Karpas-422 (cell line): ENCODE measurements around the gene ATRNL1. TPM values are rescaled to one million over a fixed set of nuclear protein-coding genes. Genes with fewer than 3 reads are reported as not detected.
"Not testable (repeated sequence)": the region's sequence is repeated elsewhere in the genome, so short reads cannot be mapped to it uniquely, and the experiment has no call there.

Source experiments
- DNase-seq: peaks from one replicate; pipeline ENCODE4 v3.0.0-alpha.2; 2015
- H2AFZ ChIP-seq: fragments of 200-600 bp; sonication (generic); 2 replicates; pipeline ENCODE4 v1.6.1; 2014; ENCODE audit warnings: antibody characterized with exemption, low read length, mixed read lengths
- H3K27ac ChIP-seq: fragments of 200-600 bp; sonication (generic); 2 replicates; pipeline ENCODE4 v1.5.1; 2014; ENCODE audit warnings: mild to moderate bottlenecking, low read length, moderate library complexity
- H3K27me3 ChIP-seq: fragments of 200-600 bp; sonication (generic); 2 replicates; pipeline ENCODE4 v1.6.1; 2014; ENCODE audit warnings: low read length, mixed read lengths
- H3K36me3 ChIP-seq: fragments of 200-600 bp; sonication (generic); 2 replicates; pipeline ENCODE4 v1.6.1; 2014; ENCODE audit warnings: low read length, mixed read lengths; ENCODE audit not compliant: insufficient read depth
- H3K4me1 ChIP-seq: fragments of 200-600 bp; sonication (generic); 2 replicates; pipeline ENCODE4 v1.6.1; 2014; ENCODE audit warnings: mild to moderate bottlenecking, low read length, mixed read lengths
- H3K4me2 ChIP-seq: fragments of 200-600 bp; sonication (generic); 2 replicates; pipeline ENCODE4 v1.6.1; 2014; ENCODE audit warnings: low read length, low read depth, mild to moderate bottlenecking; ENCODE audit not compliant: poor library complexity, severe bottlenecking
- H3K4me3 ChIP-seq: fragments of 200-600 bp; sonication (generic); 2 replicates; pipeline ENCODE4 v1.5.1; 2014; ENCODE audit warnings: mild to moderate bottlenecking, antibody characterized with exemption, low read length, mixed read lengths
- H3K79me2 ChIP-seq: fragments of 200-600 bp; sonication (generic); 2 replicates; pipeline ENCODE4 v1.6.1; 2014; ENCODE audit warnings: mild to moderate bottlenecking, low read length, mixed read lengths
- H3K9ac ChIP-seq: fragments of 200-600 bp; sonication (generic); 2 replicates; pipeline ENCODE4 v1.6.0; 2014; ENCODE audit warnings: low read length
- H3K9me2 ChIP-seq: fragments of 200-600 bp; sonication (generic), shearing (Covaris generic); replicated peaks from 2 replicates; pipeline ENCODE4 v1.6.0; 2014; ENCODE audit warnings: mild to moderate bottlenecking, low read length, moderate library complexity; ENCODE audit not compliant: insufficient read depth
- H3K9me3 ChIP-seq: fragments of 300-700, 200-600 bp; sonication (generic); 2 replicates; pipeline ENCODE4 v1.6.1; 2014; ENCODE audit warnings: low read length, mixed read lengths
- H4K20me1 ChIP-seq: fragments of 200-600 bp; sonication (generic); 2 replicates; pipeline ENCODE4 v1.6.1; 2014; ENCODE audit warnings: mild to moderate bottlenecking, antibody characterized with exemption, low read length, low read depth; ENCODE audit not compliant: insufficient read depth
- total RNA-seq: library from RNA; depleted of rRNA; stranded (reverse); fragments of >200 nt; shearing (Covaris generic); gene quantifications from 2 replicates; pipeline ENCODE4 v1.2.3, GENCODE V29; 2014; ENCODE audit warnings: low replicate concordance

Gene ATRNL1
- total RNA-seq, 1 experiment from 2014 or later, result not detected

DNA sequence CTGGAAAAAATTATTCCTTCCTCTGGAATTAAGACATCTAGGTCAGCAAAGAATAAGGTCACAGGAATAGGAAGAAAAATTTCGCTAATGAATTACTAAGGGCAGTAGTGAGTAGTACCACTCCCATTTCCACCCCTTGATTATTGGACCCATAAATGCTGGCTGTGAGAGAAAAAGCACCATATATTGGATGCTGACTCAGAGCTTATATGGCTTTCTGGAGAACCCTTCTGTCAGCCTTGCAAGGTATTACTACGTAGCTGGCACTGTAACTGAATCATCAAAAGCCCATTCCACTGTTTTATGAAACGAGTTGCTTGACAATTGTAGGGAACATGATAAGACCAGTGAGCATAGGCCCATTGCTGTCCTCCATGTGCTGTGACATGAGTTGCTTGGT, 179.3 kb downstream of the ATRNL1 start:
- no peak overlapping the region for H2AFZ ChIP-seq
- no peaks in the 10 kb centered on the region; the same call in 1 of the 2 replicates for H3K9me3 ChIP-seq
- no peaks in the 10 kb centered on the region for H3K4me1 ChIP-seq
- H3K27me3 ChIP-seq, result no peaks in the 10 kb centered on the region
- H3K36me3 ChIP-seq, result no peaks in the 10 kb centered on the region
- no peak for DNase-seq
- H3K9me2 ChIP-seq, result no peaks in the 10 kb centered on the region
- no peak overlapping the region for H3K4me2 ChIP-seq
- H4K20me1 ChIP-seq, result no peaks in the 10 kb centered on the region
- H3K9ac ChIP-seq, result no peak overlapping the region
- H3K4me3 ChIP-seq, result no peak overlapping the region
- no peaks in the 10 kb centered on the region for H3K79me2 ChIP-seq
- H3K27ac ChIP-seq, result no peak overlapping the region

DNA sequence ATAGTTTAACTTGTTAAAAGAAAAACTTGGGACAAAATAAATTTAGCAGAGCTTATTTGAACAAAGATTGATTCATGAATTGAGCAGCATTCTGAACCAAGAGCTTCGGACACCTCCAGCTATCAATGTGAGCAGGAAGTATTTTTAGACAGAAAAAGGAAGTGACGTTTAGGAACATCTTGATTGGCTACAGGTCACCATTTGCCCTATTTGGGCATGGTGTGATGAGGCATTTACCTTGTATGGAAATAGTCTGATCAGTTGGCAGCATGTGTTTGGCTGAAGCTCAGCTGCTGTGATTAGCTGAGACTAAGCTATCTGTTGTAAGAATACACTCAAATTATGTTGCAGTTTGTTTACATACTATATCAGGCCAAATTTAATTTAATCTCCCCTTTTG, 185.1 kb downstream of the ATRNL1 start:
- H3K9me3 ChIP-seq, result peaks cover 8% of the 10 kb centered on the region
- peaks cover 5% of the 10 kb centered on the region; the same call in 1 of the 2 replicates for H3K4me1 ChIP-seq
- H3K79me2 ChIP-seq, result no peaks in the 10 kb centered on the region
- no peaks in the 10 kb centered on the region for H3K36me3 ChIP-seq
- DNase-seq, result peak; percentile 50
- no peak overlapping the region for H3K9ac ChIP-seq
- H3K4me2 ChIP-seq, result no peak overlapping the region
- no peak overlapping the region for H3K27ac ChIP-seq
- H3K4me3 ChIP-seq, result no peak overlapping the region
- H4K20me1 ChIP-seq, result no peaks in the 10 kb centered on the region
- H3K9me2 ChIP-seq, result no peaks in the 10 kb centered on the region
- no peaks in the 10 kb centered on the region for H3K27me3 ChIP-seq
- H2AFZ ChIP-seq, result peak overlapping the region; percentile 56; the same call in 1 of the 2 replicates

- DNase-seq, result no peak
- H3K4me3 ChIP-seq, result no peak overlapping the region
- no peaks in the 10 kb centered on the region for H3K4me1 ChIP-seq
- no peaks in the 10 kb centered on the region for H3K36me3 ChIP-seq
- no peaks in the 10 kb centered on the region for H4K20me1 ChIP-seq
- no peaks in the 10 kb centered on the region; the same call in 1 of the 2 replicates for H3K9me3 ChIP-seq
- no peaks in the 10 kb centered on the region for H3K27me3 ChIP-seq
- no peaks in the 10 kb centered on the region for H3K79me2 ChIP-seq
- no peak overlapping the region for H3K27ac ChIP-seq
- no peak overlapping the region for H3K9ac ChIP-seq
- no peak overlapping the region for H2AFZ ChIP-seq
- peaks cover 4% of the 10 kb centered on the region; the same call in 1 of the 2 replicates for H3K9me2 ChIP-seq
- no peak overlapping the region for H3K4me2 ChIP-seq
Measured at GRCh38 chr10:115295213-115295805, 202.1 kb downstream of the ATRNL1 start.

DNA sequence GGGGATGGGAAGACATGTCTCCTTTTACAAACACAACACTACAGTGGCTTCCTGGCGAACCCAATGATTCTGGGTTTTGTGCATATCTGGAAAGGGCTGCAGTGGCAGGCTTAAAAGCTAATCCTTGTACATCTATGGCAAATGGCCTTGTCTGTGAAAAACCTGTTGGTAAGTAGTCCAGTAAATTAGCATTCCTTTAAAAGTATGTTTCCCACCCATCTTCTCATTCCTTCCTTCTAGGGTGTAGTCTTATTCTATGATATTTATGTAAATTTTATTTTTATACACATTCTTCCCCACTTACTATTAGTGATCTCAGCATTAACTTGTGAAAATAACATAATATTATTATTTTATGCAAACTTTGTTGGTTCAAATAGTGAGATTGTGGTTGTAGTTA, 206.9 kb downstream of the ATRNL1 start:
- no peaks in the 10 kb centered on the region for H3K27me3 ChIP-seq
- no peak overlapping the region for H3K9ac ChIP-seq
- H3K9me2 ChIP-seq, result no peaks in the 10 kb centered on the region; the same call in 1 of the 2 replicates
- no peak for DNase-seq
- no peak overlapping the region for H3K4me2 ChIP-seq
- H4K20me1 ChIP-seq, result no peaks in the 10 kb centered on the region
- no peaks in the 10 kb centered on the region for H3K9me3 ChIP-seq
- no peak overlapping the region for H3K27ac ChIP-seq
- no peak overlapping the region for H2AFZ ChIP-seq
- H3K36me3 ChIP-seq, result no peaks in the 10 kb centered on the region
- no peaks in the 10 kb centered on the region for H3K4me1 ChIP-seq
- no peak overlapping the region for H3K4me3 ChIP-seq
- no peaks in the 10 kb centered on the region for H3K79me2 ChIP-seq

- not testable (repeated sequence) for DNase-seq, H3K79me2 ChIP-seq, H3K27me3 ChIP-seq
Measured at GRCh38 chr10:115319669-115320068, 226.5 kb downstream of the ATRNL1 start.

DNA sequence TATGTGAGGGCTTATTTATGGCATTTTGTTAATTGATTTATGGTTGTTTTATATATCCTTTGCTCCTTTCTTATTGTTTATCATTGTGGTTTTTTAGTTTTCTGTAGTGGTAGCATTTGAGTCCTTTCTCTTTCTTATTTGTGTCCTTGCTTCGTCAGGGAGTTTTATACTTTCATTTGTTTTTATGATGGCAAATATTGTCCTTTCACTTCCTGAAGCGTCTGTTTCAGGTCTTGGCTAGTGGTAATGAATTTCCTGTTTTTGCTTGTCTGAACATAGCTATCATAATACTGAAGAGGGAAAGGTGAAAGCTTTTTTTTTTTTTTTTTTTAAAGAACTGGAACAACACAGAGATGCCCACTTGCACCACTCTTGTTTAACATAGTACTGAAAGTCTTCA, 228.2 kb downstream of the ATRNL1 start:
- Histone ChIP-seq H3K9me3 (no peaks in the 10 kb centered on the region), H3K4me3 (no peak overlapping the region), H3K4me2 (no peak overlapping the region), H3K9ac (no peak overlapping the region), H3K27ac (no peak overlapping the region), H3K36me3 (no peaks in the 10 kb centered on the region), H3K9me2 (0 out of 2 replicates have a peak, but pooled peaks cover 3% of the 10 kb centered on the region), H4K20me1 (no peaks in the 10 kb centered on the region), H2AFZ (no peak overlapping the region), H3K27me3 (no peaks in the 10 kb centered on the region), H3K4me1 (no peaks in the 10 kb centered on the region), H3K79me2 (no peaks in the 10 kb centered on the region)
- no peak for DNase-seq

More at GRCh38 chr10:115319669-115320068, 226.5 kb downstream of the ATRNL1 start:
- H2AFZ ChIP-seq, H3K9me2 ChIP-seq, H3K27ac ChIP-seq, H3K4me3 ChIP-seq, H3K4me1 ChIP-seq, H3K9me3 ChIP-seq, H3K36me3 ChIP-seq, H3K9ac ChIP-seq, H3K4me2 ChIP-seq, H4K20me1 ChIP-seq: not testable (repeated sequence)

DNA sequence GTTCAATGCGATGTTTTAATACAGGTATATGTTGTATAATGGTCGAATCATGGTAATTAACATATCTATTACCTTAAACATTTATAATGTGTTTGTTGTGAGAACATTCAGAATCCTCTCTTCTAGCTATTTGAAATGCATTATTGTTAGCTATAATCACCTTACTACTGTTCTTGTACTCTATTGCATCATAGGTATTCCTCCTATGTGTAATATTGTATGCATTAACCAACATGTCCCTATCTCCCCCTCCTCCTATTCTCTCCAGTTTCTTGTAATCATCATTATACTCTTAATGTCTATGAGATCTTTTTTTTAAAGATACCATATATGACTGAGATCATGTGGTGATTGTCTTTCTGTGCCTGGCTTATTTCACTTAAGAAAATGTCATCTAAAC, 235.2 kb downstream of the ATRNL1 start:
- H3K4me3 ChIP-seq, result no peak overlapping the region
- no peaks in the 10 kb centered on the region for H3K4me1 ChIP-seq
- H3K36me3 ChIP-seq, result no peaks in the 10 kb centered on the region
- H3K79me2 ChIP-seq, result no peaks in the 10 kb centered on the region
- H3K27me3 ChIP-seq, result no peaks in the 10 kb centered on the region
- H3K9ac ChIP-seq, result no peak overlapping the region
- H4K20me1 ChIP-seq, result no peaks in the 10 kb centered on the region
- no peak for DNase-seq
- H2AFZ ChIP-seq, result no peak overlapping the region
- H3K4me2 ChIP-seq, result no peak overlapping the region
- H3K9me2 ChIP-seq, result no peaks in the 10 kb centered on the region
- no peak overlapping the region for H3K27ac ChIP-seq
- H3K9me3 ChIP-seq, result no peaks in the 10 kb centered on the region

DNA sequence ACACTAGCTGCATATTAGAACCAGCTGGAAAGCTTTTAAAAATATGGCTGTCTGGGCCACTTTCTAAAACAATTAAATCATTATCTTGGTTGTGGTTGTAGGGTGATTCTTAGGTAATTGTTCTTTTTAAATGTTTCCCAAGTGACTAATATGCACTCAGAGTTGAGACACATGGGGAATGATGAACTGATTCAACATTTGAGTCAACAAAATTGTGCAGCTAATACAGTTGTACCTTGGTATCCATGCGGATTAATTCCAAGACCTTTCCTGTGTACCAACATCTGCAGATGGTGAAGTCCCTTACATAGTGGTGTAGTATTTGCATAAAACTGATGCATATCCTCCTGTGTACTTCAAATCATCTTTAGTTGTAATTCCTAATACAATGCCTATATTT, 242.2 kb downstream of the ATRNL1 start:
- Histone ChIP-seq H3K36me3 (no peaks in the 10 kb centered on the region), H3K4me1 (no peaks in the 10 kb centered on the region), H4K20me1 (no peaks in the 10 kb centered on the region), H3K27me3 (no peaks in the 10 kb centered on the region), H3K79me2 (no peaks in the 10 kb centered on the region), H3K9me2 (no peaks in the 10 kb centered on the region), H3K27ac (no peak overlapping the region), H3K9me3 (no peaks in the 10 kb centered on the region), H3K9ac (no peak overlapping the region), H3K4me3 (no peak overlapping the region), H3K4me2 (no peak overlapping the region), H2AFZ (no peak overlapping the region)
- no peak for DNase-seq
